ENCODE results near the gene CACNA1C. TPM values are rescaled to one million over a fixed set of nuclear protein-coding genes. Genes with fewer than 3 reads are reported as not detected.

Gene CACNA1C
- total RNA-seq, 4 donors from 2014 or later = 1.4 to 3.7 (median 2.2) TPM

DNA sequence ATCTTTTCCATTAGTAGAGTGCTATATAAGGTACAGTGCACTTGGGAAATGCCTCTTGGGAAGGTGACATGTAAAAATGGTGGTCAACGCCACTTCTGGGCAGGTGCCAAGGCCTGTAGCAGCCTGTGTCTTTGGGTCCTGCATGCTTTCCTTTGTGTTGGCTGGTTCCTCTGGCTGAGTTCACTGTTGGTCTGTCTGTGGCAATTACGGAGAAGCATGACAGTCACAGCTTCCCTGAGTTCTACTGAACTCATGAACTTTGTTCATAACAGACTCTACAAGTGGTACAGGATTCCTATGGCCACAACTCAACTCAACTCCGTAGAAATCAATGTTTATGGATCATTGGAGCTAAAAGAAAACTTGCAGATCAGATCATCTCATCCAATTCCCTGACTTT, 98.0 kb downstream of the CACNA1C start:
- peak in 1 of 2 donors; percentile 8 for DNase-seq (ENCODE audit: low spot score in 2 of 2)
- H3K27ac ChIP-seq = no peak overlapping the region
- TF ChIP-seq POLR2AphosphoS5 (IDR thresholded peaks at IDR 0.05) (no peak), EP300 (IDR thresholded peaks at IDR 0.05) (no peak), POLR2A (IDR thresholded peaks at IDR 0.05) (no peak)
- TF ChIP-seq, protein P1, sequence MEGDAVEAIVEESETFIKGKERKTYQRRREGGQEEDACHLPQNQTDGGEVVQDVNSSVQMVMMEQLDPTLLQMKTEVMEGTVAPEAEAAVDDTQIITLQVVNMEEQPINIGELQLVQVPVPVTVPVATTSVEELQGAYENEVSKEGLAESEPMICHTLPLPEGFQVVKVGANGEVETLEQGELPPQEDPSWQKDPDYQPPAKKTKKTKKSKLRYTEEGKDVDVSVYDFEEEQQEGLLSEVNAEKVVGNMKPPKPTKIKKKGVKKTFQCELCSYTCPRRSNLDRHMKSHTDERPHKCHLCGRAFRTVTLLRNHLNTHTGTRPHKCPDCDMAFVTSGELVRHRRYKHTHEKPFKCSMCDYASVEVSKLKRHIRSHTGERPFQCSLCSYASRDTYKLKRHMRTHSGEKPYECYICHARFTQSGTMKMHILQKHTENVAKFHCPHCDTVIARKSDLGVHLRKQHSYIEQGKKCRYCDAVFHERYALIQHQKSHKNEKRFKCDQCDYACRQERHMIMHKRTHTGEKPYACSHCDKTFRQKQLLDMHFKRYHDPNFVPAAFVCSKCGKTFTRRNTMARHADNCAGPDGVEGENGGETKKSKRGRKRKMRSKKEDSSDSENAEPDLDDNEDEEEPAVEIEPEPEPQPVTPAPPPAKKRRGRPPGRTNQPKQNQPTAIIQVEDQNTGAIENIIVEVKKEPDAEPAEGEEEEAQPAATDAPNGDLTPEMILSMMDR (IDR thresholded peaks at IDR 0.05) = no peak
- H3K4me1 ChIP-seq = peaks cover 4% of the 10 kb centered on the region
- H3K4me3 ChIP-seq = no peak overlapping the region
- no peaks in the 10 kb centered on the region for H3K27me3 ChIP-seq
- no peaks in the 10 kb centered on the region for H3K36me3 ChIP-seq
- 80% methylated on average over 3 of the region's 3 CpGs for WGBS
- H3K9me3 ChIP-seq = no peaks in the 10 kb centered on the region

DNA sequence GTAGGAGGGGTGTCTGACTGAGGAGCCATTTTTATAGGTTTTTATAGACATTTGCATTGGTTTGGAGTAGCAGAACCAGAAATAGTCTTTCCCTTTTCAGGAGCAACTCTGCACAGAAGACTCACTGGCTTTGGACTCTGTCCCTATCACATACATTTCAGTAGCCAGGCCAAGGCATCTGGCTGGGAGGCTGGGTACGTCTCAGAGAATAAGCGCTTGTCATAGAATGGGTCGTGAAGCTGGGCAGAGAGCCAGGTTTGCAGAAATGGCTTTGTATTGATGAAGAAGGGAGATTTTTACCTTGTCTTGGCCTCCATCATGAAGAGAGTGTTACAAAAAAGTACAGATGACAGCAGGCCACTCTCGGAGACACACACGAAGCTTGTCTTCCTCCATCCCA, 98.6 kb downstream of the CACNA1C start:
- DNase-seq (ENCODE audit: low spot score in 2 of 2) = no peak
- TF ChIP-seq POLR2A (IDR thresholded peaks at IDR 0.05) = no peak
- TF ChIP-seq, protein P1 (IDR thresholded peaks at IDR 0.05) = no peak
- no peak for TF ChIP-seq POLR2AphosphoS5 (IDR thresholded peaks at IDR 0.05)
- no peak for TF ChIP-seq EP300 (IDR thresholded peaks at IDR 0.05)
- Histone ChIP-seq H3K27ac (no peak overlapping the region), H3K4me3 (no peak overlapping the region), H3K27me3 (no peaks in the 10 kb centered on the region), H3K4me1 (peaks cover 4% of the 10 kb centered on the region), H3K9me3 (no peaks in the 10 kb centered on the region), H3K36me3 (no peaks in the 10 kb centered on the region)
- WGBS = 82% methylated on average over 5 of the region's 5 CpGs

DNA sequence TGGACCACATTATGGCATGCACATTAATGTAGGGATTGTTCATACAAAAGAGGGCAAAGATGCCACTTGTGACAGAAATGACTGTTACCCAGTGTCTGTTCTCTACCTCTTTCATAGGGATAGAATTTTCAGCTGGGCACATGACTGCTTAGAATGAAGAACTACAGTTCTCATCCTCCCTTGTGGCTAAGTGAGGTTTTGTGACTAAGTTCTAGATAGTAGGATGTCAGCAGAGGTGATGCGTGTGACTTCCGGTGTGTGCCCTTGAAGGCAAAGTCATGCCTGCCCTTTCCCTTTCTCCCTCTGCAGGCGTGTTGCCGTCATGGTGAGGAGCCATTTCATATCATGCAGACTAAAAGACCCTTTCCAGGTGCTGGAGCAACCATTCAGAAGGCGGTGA, 99.3 kb downstream of the CACNA1C start:
- H3K4me1 ChIP-seq = peaks cover 4% of the 10 kb centered on the region
- WGBS = 92% methylated on average over 5 of the region's 5 CpGs
- H3K36me3 ChIP-seq = no peaks in the 10 kb centered on the region
- no peak for DNase-seq (ENCODE audit: low spot score in 2 of 2)
- no peak overlapping the region for H3K4me3 ChIP-seq
- no peaks in the 10 kb centered on the region for H3K9me3 ChIP-seq
- H3K27ac ChIP-seq = no peak overlapping the region
- TF ChIP-seq POLR2AphosphoS5 (IDR thresholded peaks at IDR 0.05) (no peak), EP300 (IDR thresholded peaks at IDR 0.05) (no peak), POLR2A (IDR thresholded peaks at IDR 0.05) (no peak)
- TF ChIP-seq, protein P1 (IDR thresholded peaks at IDR 0.05) = no peak
- H3K27me3 ChIP-seq = no peaks in the 10 kb centered on the region

DNA sequence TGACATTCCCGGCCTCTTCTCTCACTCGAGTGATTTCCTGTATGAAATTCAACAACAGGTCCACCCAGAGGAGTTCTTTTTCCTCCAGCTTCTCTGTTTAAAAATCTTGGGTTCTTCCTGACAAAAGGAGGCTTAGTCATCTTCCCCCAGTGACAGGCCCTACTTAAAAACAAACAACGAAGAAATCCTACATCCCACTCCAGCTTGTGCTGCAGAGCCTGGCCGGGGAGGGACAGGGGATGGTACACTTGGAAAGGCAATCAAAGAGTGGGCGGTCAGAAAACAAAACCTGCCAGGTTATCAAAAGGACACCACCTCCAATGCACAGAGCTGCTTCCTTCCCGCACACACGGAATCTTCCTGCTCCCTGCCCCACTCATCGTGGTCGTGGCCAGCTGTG, 101.3 kb downstream of the CACNA1C start:
- H3K27ac ChIP-seq = no peak overlapping the region
- WGBS = 55% methylated on average over 9 of the region's 9 CpGs
- peaks cover 4% of the 10 kb centered on the region for H3K4me1 ChIP-seq
- H3K36me3 ChIP-seq = no peaks in the 10 kb centered on the region
- no peaks in the 10 kb centered on the region for H3K9me3 ChIP-seq
- DNase-seq (ENCODE audit: low spot score in 2 of 2) = no peak
- no peak overlapping the region for H3K4me3 ChIP-seq
- H3K27me3 ChIP-seq = no peaks in the 10 kb centered on the region
- TF ChIP-seq, protein P1 (IDR thresholded peaks at IDR 0.05) = no peak
- no peak for TF ChIP-seq EP300 (IDR thresholded peaks at IDR 0.05)
- no peak for TF ChIP-seq POLR2A (IDR thresholded peaks at IDR 0.05)
- no peak for TF ChIP-seq POLR2AphosphoS5 (IDR thresholded peaks at IDR 0.05)

DNA sequence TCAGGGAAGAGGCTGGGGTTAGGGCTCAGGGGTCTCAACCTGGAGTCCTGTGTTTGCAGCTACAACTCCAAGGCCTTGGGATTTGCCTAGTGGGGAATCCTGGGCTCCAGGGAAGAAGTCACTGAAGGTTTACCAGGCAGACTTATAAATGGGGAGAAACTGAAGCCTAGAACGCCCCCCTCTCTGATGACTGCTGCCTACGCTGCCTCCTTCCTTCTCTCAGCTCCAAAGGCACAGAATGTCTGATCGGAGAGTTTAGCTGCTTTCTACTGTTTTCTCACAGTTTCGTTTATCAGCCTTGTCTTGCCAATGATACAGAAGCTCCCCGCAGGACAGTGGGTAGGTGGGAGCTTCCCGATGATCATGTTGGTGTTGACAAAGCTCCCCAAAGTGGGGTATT, 101.7 kb downstream of the CACNA1C start:
- no peak overlapping the region for H3K27ac ChIP-seq

More for the DNA sequence above, 101.7 kb downstream of the CACNA1C start:
- no peak for DNase-seq (ENCODE audit: low spot score in 2 of 2)
- no peaks in the 10 kb centered on the region for H3K9me3 ChIP-seq
- no peak overlapping the region for H3K4me3 ChIP-seq
- H3K4me1 ChIP-seq = peaks cover 4% of the 10 kb centered on the region
- TF ChIP-seq POLR2AphosphoS5 (IDR thresholded peaks at IDR 0.05) (no peak), POLR2A (IDR thresholded peaks at IDR 0.05) (no peak), EP300 (IDR thresholded peaks at IDR 0.05) (no peak)
- TF ChIP-seq, protein P1 (IDR thresholded peaks at IDR 0.05) = no peak
- H3K27me3 ChIP-seq = no peaks in the 10 kb centered on the region
- no peaks in the 10 kb centered on the region for H3K36me3 ChIP-seq
- WGBS = 99% methylated on average over 6 of the region's 6 CpGs

All from suprapubic skin (tissue), 4 donors.